Mesendoderm (in vitro differentiated cells): Measurements from ENCODE around the gene CADM1.

Experiments
- DNase-seq: peaks from one replicate; pipeline ENCODE4 v3.0.0; 2013
- H2AK5ac ChIP-seq: 2 replicates; pipeline ENCODE4 v1.6.1; 2013; ENCODE audit warnings: low read length, inconsistent platforms
- H2BK120ac ChIP-seq: 2 replicates; pipeline ENCODE4 v1.6.1; 2013; ENCODE audit warnings: low read depth, mild to moderate bottlenecking, low read length, moderate library complexity, mixed read lengths
- H2BK15ac ChIP-seq: replicated peaks from 2 replicates; pipeline ENCODE4 v1.6.1; 2013; ENCODE audit warnings: low read depth, mild to moderate bottlenecking, moderate library complexity
- H2BK5ac ChIP-seq: 2 replicates; pipeline ENCODE4 v1.6.1; 2013; ENCODE audit warnings: low read length, inconsistent platforms
- H3K18ac ChIP-seq: 2 replicates; pipeline ENCODE4 v1.6.1; 2013; ENCODE audit warnings: mild to moderate bottlenecking, low read length, mixed read lengths
- H3K23ac ChIP-seq: one replicate; pipeline ENCODE4 v1.6.1; 2013; ENCODE audit warnings: low read length
- H3K27ac ChIP-seq: 2 replicates; pipeline ENCODE4 v1.5.1; 2013; ENCODE audit warnings: low read depth, mild to moderate bottlenecking, inconsistent platforms, low read length, moderate library complexity
- H3K27me3 ChIP-seq: 2 replicates; pipeline ENCODE4 v1.6.1; 2013; ENCODE audit warnings: low read length, control low read depth, mild to moderate bottlenecking, inconsistent platforms; ENCODE audit not compliant: insufficient read depth, poor library complexity
- H3K36me3 ChIP-seq: 2 replicates; pipeline ENCODE4 v1.6.1; 2013; ENCODE audit warnings: low read length, inconsistent platforms; ENCODE audit not compliant: control insufficient read depth, insufficient read depth
- H3K4ac ChIP-seq: one replicate; pipeline ENCODE4 v1.6.1; 2013; ENCODE audit warnings: low read depth, mild to moderate bottlenecking, low read length, moderate library complexity
- H3K4me1 ChIP-seq: 2 replicates; pipeline ENCODE4 v1.6.1; 2013; ENCODE audit warnings: low read depth, low read length, inconsistent platforms; ENCODE audit not compliant: control insufficient read depth
- H3K4me2 ChIP-seq: 2 replicates; pipeline ENCODE4 v1.6.1; 2013; ENCODE audit warnings: low read length
- H3K4me3 ChIP-seq: 2 replicates; pipeline ENCODE4 v1.5.1; 2013; ENCODE audit warnings: mild to moderate bottlenecking, low read length
- H3K56ac ChIP-seq: one replicate; pipeline ENCODE4 v1.6.1; 2013; ENCODE audit warnings: low read length
- H3K79me1 ChIP-seq: 2 replicates; pipeline ENCODE4 v1.6.1; 2013; ENCODE audit warnings: low read length, inconsistent platforms
- H3K79me2 ChIP-seq: 2 replicates; pipeline ENCODE4 v1.6.1; 2013; ENCODE audit warnings: mild to moderate bottlenecking, low read length; ENCODE audit not compliant: control insufficient read depth, insufficient read depth
- H3K9ac ChIP-seq: 2 replicates; pipeline ENCODE4 v1.6.1; 2013; ENCODE audit warnings: low read length, inconsistent platforms
- H4K5ac ChIP-seq: one replicate; pipeline ENCODE4 v1.6.1; 2013; ENCODE audit warnings: low read length
- H4K8ac ChIP-seq: one replicate; pipeline ENCODE4 v1.6.1; 2013; ENCODE audit warnings: low read depth, mild to moderate bottlenecking, control low read depth, low read length, moderate library complexity
- WGBS: extraction: QIAGEN DNeasy Blood & Tissue Kit; methylation state at CpG from one replicate; pipeline ENCODE4 v1.1.7; 2013; ENCODE audit warnings: low lambda C conversion rate, missing lambda C conversion rate; ENCODE audit not compliant: insufficient coverage; ENCODE audit errors: extremely low coverage; 5-methylcytosine and 5-hydroxymethylcytosine counted together

CADM1 gene

GRCh38 chr11:115242982-115243381 is 261.2 kb downstream of the CADM1 start:
- Histone ChIP-seq H3K79me1 (no peaks in the 10 kb centered on the region), H3K27ac (no peak overlapping the region), H3K27me3 (no peaks in the 10 kb centered on the region), H4K5ac (no peak overlapping the region), H3K36me3 (no peaks in the 10 kb centered on the region), H3K23ac (no peak overlapping the region), H3K4ac (no peak overlapping the region), H2BK5ac (no peak overlapping the region), H3K9ac (no peak overlapping the region), H2AK5ac (no peak overlapping the region), H3K4me3 (no peak overlapping the region), H3K4me1 (no peaks in the 10 kb centered on the region), H2BK15ac (no peak overlapping the region), H2BK120ac (no peak overlapping the region), H3K79me2 (no peaks in the 10 kb centered on the region), H3K18ac (no peak overlapping the region), H3K4me2 (no peak overlapping the region), H3K56ac (no peak overlapping the region), H4K8ac (no peak overlapping the region)
- WGBS: no CpG with 5 or more reads among the region's 1 CpG
- DNase-seq: no peak

- WGBS: no CpG with 5 or more reads among the region's 4 CpGs
- no peaks in the 10 kb centered on the region for H3K79me2 ChIP-seq
- H3K9ac ChIP-seq: no peak overlapping the region
- H2BK15ac ChIP-seq: no peak overlapping the region
- no peaks in the 10 kb centered on the region for H3K27me3 ChIP-seq
- H3K56ac ChIP-seq: no peak overlapping the region
- H3K27ac ChIP-seq: no peak overlapping the region
- H3K4me1 ChIP-seq: no peaks in the 10 kb centered on the region
- no peak overlapping the region for H3K4me3 ChIP-seq
- H3K4me2 ChIP-seq: no peak overlapping the region
- no peak overlapping the region for H2AK5ac ChIP-seq
- no peak overlapping the region for H4K5ac ChIP-seq
- no peak overlapping the region for H3K23ac ChIP-seq
- no peaks in the 10 kb centered on the region for H3K79me1 ChIP-seq
- H3K18ac ChIP-seq: no peak overlapping the region
- no peak overlapping the region for H2BK5ac ChIP-seq
- no peak overlapping the region for H4K8ac ChIP-seq
- no peaks in the 10 kb centered on the region for H3K36me3 ChIP-seq
- no peak overlapping the region for H3K4ac ChIP-seq
- H2BK120ac ChIP-seq: no peak overlapping the region
- DNase-seq: no peak
Observed at GRCh38 chr11:115241899-115242298, 262.3 kb downstream of the CADM1 start.

GRCh38 chr11:115238791-115239190 is 265.4 kb downstream of the CADM1 start:
- H3K9ac ChIP-seq: no peak overlapping the region
- H3K4ac ChIP-seq: no peak overlapping the region
- no peak overlapping the region for H4K8ac ChIP-seq
- H3K79me2 ChIP-seq: no peaks in the 10 kb centered on the region
- no peak overlapping the region for H3K23ac ChIP-seq
- no peak overlapping the region for H2BK5ac ChIP-seq
- WGBS: no CpG with 5 or more reads among the region's 2 CpGs
- no peak overlapping the region for H3K27ac ChIP-seq
- H2BK15ac ChIP-seq: no peak overlapping the region
- no peak overlapping the region for H2BK120ac ChIP-seq
- H3K27me3 ChIP-seq: no peaks in the 10 kb centered on the region
- H3K4me1 ChIP-seq: no peaks in the 10 kb centered on the region
- no peak overlapping the region for H3K4me2 ChIP-seq
- H3K18ac ChIP-seq: no peak overlapping the region
- no peak overlapping the region for H2AK5ac ChIP-seq
- H3K4me3 ChIP-seq: no peak overlapping the region
- H4K5ac ChIP-seq: no peak overlapping the region
- no peak for DNase-seq
- H3K56ac ChIP-seq: no peak overlapping the region
- H3K36me3 ChIP-seq: no peaks in the 10 kb centered on the region
- no peaks in the 10 kb centered on the region for H3K79me1 ChIP-seq

GRCh38 chr11:115238086-115238485 is 266.1 kb downstream of the CADM1 start:
- WGBS: no CpG with 5 or more reads among the region's 4 CpGs
- Histone ChIP-seq H4K8ac (no peak overlapping the region), H3K9ac (no peak overlapping the region), H2BK120ac (no peak overlapping the region), H3K79me2 (no peaks in the 10 kb centered on the region), H2BK5ac (no peak overlapping the region), H2BK15ac (no peak overlapping the region), H2AK5ac (no peak overlapping the region), H3K23ac (no peak overlapping the region), H3K18ac (no peak overlapping the region), H3K27ac (no peak overlapping the region), H3K27me3 (no peaks in the 10 kb centered on the region), H3K4me2 (no peak overlapping the region), H3K4ac (no peak overlapping the region), H3K36me3 (no peaks in the 10 kb centered on the region), H3K4me1 (no peaks in the 10 kb centered on the region), H4K5ac (no peak overlapping the region), H3K4me3 (no peak overlapping the region), H3K56ac (no peak overlapping the region), H3K79me1 (no peaks in the 10 kb centered on the region)
- DNase-seq: no peak

GRCh38 chr11:115237578-115237977 is 266.6 kb downstream of the CADM1 start:
- Histone ChIP-seq H3K79me1 (no peaks in the 10 kb centered on the region), H4K8ac (no peak overlapping the region), H3K4me2 (no peak overlapping the region), H4K5ac (no peak overlapping the region), H3K56ac (no peak overlapping the region), H3K36me3 (no peaks in the 10 kb centered on the region), H3K4me3 (no peak overlapping the region), H3K18ac (no peak overlapping the region), H3K79me2 (no peaks in the 10 kb centered on the region), H3K27me3 (no peaks in the 10 kb centered on the region), H3K9ac (no peak overlapping the region), H3K4ac (no peak overlapping the region), H2BK5ac (no peak overlapping the region), H3K4me1 (no peaks in the 10 kb centered on the region), H3K27ac (no peak overlapping the region), H2BK120ac (no peak overlapping the region), H2BK15ac (no peak overlapping the region), H2AK5ac (no peak overlapping the region), H3K23ac (no peak overlapping the region)
- no peak for DNase-seq
- WGBS: no CpG with 5 or more reads among the region's 3 CpGs

GRCh38 chr11:115234794-115235193 is 269.4 kb downstream of the CADM1 start:
- Histone ChIP-seq H2BK15ac (no peak overlapping the region), H3K4ac (no peak overlapping the region), H3K23ac (no peak overlapping the region), H3K27me3 (no peaks in the 10 kb centered on the region), H3K36me3 (no peaks in the 10 kb centered on the region), H3K79me1 (no peaks in the 10 kb centered on the region), H3K56ac (no peak overlapping the region), H2AK5ac (no peak overlapping the region), H3K4me1 (no peaks in the 10 kb centered on the region), H4K5ac (no peak overlapping the region), H3K4me3 (no peak overlapping the region), H3K18ac (no peak overlapping the region), H4K8ac (no peak overlapping the region), H2BK120ac (no peak overlapping the region), H3K4me2 (no peak overlapping the region), H3K27ac (no peak overlapping the region), H2BK5ac (no peak overlapping the region), H3K79me2 (no peaks in the 10 kb centered on the region), H3K9ac (no peak overlapping the region)
- WGBS: no CpG with 5 or more reads among the region's 4 CpGs
- DNase-seq: no peak
